WTC11 (cell line): ENCODE data around the gene NEDD4L. TPM values are rescaled to one million over a fixed set of nuclear protein-coding genes. Genes with fewer than 3 reads are reported as not detected.

Experiments
- ATAC-seq: fragments of 200-7000 bp; cut with Tn5 transposase; 2 replicates; pipeline ENCODE4 v1.10.0; 2021; ENCODE audit warnings: mild to moderate bottlenecking, moderate library complexity
- CTCF ChIA-PET: fragments of 300-600 bp; sonication (Branson Sonifier 250); formaldehyde crosslinking; loops from one replicate; lab custom pipeline; 2021; ENCODE audit warnings: antibody characterized with exemption; lab: Charles Lee
- POLR2A ChIA-PET: fragments of 350-600 bp; sonication (Branson Sonifier 250); formaldehyde crosslinking; loops from one replicate; lab custom pipeline; 2021; ENCODE audit warnings: antibody characterized with exemption; lab: Charles Lee
- DNase-seq: peaks from one replicate; pipeline ENCODE4 v3.0.0; 2021; ENCODE audit warnings: low spot score
- H3K27ac Mint-ChIP-seq: 2 replicates; pipeline ENCODE4 v1.8.0; 2021; ENCODE audit warnings: mixed read lengths
- H3K27me3 Mint-ChIP-seq: 2 replicates; pipeline ENCODE4 v1.8.0; 2021; ENCODE audit warnings: low read depth, mild to moderate bottlenecking, moderate library complexity, mixed read lengths
- H3K36me3 Mint-ChIP-seq: 2 replicates; pipeline ENCODE4 v1.8.0; 2021; ENCODE audit warnings: mixed read lengths
- H3K4me1 Mint-ChIP-seq: 2 replicates; pipeline ENCODE4 v1.8.0; 2022; ENCODE audit warnings: mixed read lengths
- H3K4me3 Mint-ChIP-seq: 2 replicates; pipeline ENCODE4 v1.8.0; 2021; ENCODE audit warnings: mild to moderate bottlenecking, moderate library complexity, mixed read lengths
- H3K9me3 Mint-ChIP-seq: 2 replicates; pipeline ENCODE4 v1.8.0; 2021; ENCODE audit warnings: mixed read lengths
- AFF4 ChIP-seq: sonication (generic); formaldehyde crosslinking; IDR thresholded peaks from 2 replicates; pipeline ENCODE4 v1.8.1; 2023; ENCODE audit warnings: mild to moderate bottlenecking, missing genetic modification reagents, borderline replicate concordance
- CBFB ChIP-seq: sonication (generic); formaldehyde crosslinking; IDR thresholded peaks from 2 replicates; pipeline ENCODE4 v1.8.1; 2022; ENCODE audit warnings: mild to moderate bottlenecking, low read depth, missing genetic modification reagents
- CREB1 ChIP-seq: sonication (generic); formaldehyde crosslinking; IDR thresholded peaks from 2 replicates; pipeline ENCODE4 v1.8.0; 2023; ENCODE audit warnings: mild to moderate bottlenecking, missing genetic modification reagents
- ELF4 ChIP-seq: sonication (generic); formaldehyde crosslinking; IDR thresholded peaks from 2 replicates; pipeline ENCODE4 v1.8.1; 2022; ENCODE audit warnings: low read depth, mild to moderate bottlenecking, moderate library complexity, missing genetic modification reagents
- FOXJ3 ChIP-seq: sonication (generic); formaldehyde crosslinking; IDR thresholded peaks from 2 replicates; pipeline ENCODE4 v1.9.0; 2021; ENCODE audit warnings: missing genetic modification reagents, mild to moderate bottlenecking, borderline replicate concordance
- FOXP1 ChIP-seq: sonication (generic); formaldehyde crosslinking; IDR thresholded peaks from 2 replicates; pipeline ENCODE4 v1.8.0; 2022; ENCODE audit warnings: missing genetic modification reagents, mild to moderate bottlenecking, moderate library complexity, borderline replicate concordance
- GRHL2 ChIP-seq: fragments of 250-450 bp; sonication (Bioruptor Pico); IDR thresholded peaks from 2 replicates; pipeline ENCODE4 v1.8.0; 2022; ENCODE audit warnings: mild to moderate bottlenecking, moderate library complexity; ENCODE audit not compliant: insufficient replicate concordance, severe bottlenecking
- JUN ChIP-seq: sonication (generic); formaldehyde crosslinking; IDR thresholded peaks from 2 replicates; pipeline ENCODE4 v1.8.0; 2023; ENCODE audit warnings: mild to moderate bottlenecking, missing genetic modification reagents
- MXD4 ChIP-seq: fragments of 250-450 bp; sonication (Bioruptor Pico); IDR thresholded peaks from 2 replicates; pipeline ENCODE4 v1.8.0; 2021; ENCODE audit warnings: mild to moderate bottlenecking, moderate library complexity, borderline replicate concordance
- NFYB ChIP-seq: sonication (generic); formaldehyde crosslinking; conservative IDR thresholded peaks from 2 replicates; pipeline ENCODE4 v1.8.0; 2022; ENCODE audit warnings: low read depth, missing genetic modification reagents
- NR1H2 ChIP-seq: sonication (generic); formaldehyde crosslinking; IDR thresholded peaks from 2 replicates; pipeline ENCODE4 v1.9.0; 2021; ENCODE audit warnings: mild to moderate bottlenecking, moderate library complexity, missing genetic modification reagents
- NR2C2 ChIP-seq: sonication (generic); formaldehyde crosslinking; IDR thresholded peaks from 2 replicates; pipeline ENCODE4 v1.8.0; 2022; ENCODE audit warnings: mild to moderate bottlenecking, missing genetic modification reagents
- RELA ChIP-seq: sonication (generic); formaldehyde crosslinking; IDR thresholded peaks from 2 replicates; pipeline ENCODE4 v1.8.1; 2022; ENCODE audit warnings: missing genetic modification reagents, mild to moderate bottlenecking, borderline replicate concordance
- RORB ChIP-seq: fragments of 250-450 bp; sonication (Bioruptor Pico); IDR thresholded peaks from 2 replicates; pipeline ENCODE4 v1.9.0; 2021; ENCODE audit warnings: mild to moderate bottlenecking
- TCF7 ChIP-seq: sonication (generic); formaldehyde crosslinking; IDR thresholded peaks from 2 replicates; pipeline ENCODE4 v1.8.0; 2022; ENCODE audit warnings: mild to moderate bottlenecking, low read depth, missing genetic modification reagents, moderate library complexity
- TEAD1 ChIP-seq: sonication (generic); formaldehyde crosslinking; IDR thresholded peaks from 2 replicates; pipeline ENCODE4 v1.8.0; 2022; ENCODE audit warnings: mild to moderate bottlenecking, missing genetic modification reagents
- TEAD4 ChIP-seq: sonication (generic); formaldehyde crosslinking; IDR thresholded peaks from 2 replicates; pipeline ENCODE4 v1.8.0; 2022; ENCODE audit warnings: mild to moderate bottlenecking, missing genetic modification reagents
- ZBTB21 ChIP-seq: sonication (generic); formaldehyde crosslinking; IDR thresholded peaks from 2 replicates; pipeline ENCODE4 v1.8.1; 2023; ENCODE audit warnings: mild to moderate bottlenecking, missing genetic modification reagents, borderline replicate concordance
- ZNF396 ChIP-seq: fragments of 250-450 bp; sonication (Bioruptor Pico); IDR thresholded peaks from 2 replicates; pipeline ENCODE4 v1.8.0; 2021; ENCODE audit warnings: mild to moderate bottlenecking, moderate library complexity, borderline replicate concordance
- ZNF423 ChIP-seq: fragments of 250-450 bp; sonication (Bioruptor Pico); IDR thresholded peaks from 2 replicates; pipeline ENCODE4 v2.1.2; 2022; ENCODE audit warnings: mild to moderate bottlenecking, moderate library complexity
- ZSCAN18 ChIP-seq: fragments of 250-450 bp; sonication (Bioruptor Pico); IDR thresholded peaks from 2 replicates; pipeline ENCODE4 v2.1.2; 2022; ENCODE audit warnings: mild to moderate bottlenecking, moderate library complexity
- total RNA-seq: library from RNA; stranded (reverse); gene quantifications from 3 replicates; pipeline ENCODE4 v1.2.3, GENCODE V29; 2021

Gene NEDD4L
- total RNA-seq, 1 experiment from 2014 or later, result 88.0 TPM

DNA sequence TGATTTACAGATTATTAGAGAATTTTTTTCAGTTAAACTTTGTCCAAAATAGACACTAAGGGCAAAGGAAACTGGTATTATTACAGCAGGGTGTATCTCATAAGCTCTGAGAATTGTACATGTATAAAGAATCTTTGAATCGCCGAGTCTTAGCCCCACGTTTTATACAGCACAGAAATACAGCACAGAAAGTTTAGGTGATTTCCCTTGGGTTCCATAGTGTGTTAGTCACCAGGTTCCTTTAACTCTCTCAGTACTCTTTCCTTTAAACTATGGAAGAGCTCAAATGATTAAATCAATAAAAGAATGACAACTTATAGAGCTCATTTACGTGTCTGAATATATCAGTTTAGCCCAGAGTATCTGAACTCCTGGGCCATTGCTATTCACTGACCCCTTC, 256.8 kb downstream of the NEDD4L start (continued):
- TF ChIP-seq ZBTB21 (CRISPR knock-in tag) (no peak), FOXP1 (CRISPR knock-in tag) (no peak)

GRCh38 chr18:58302811-58303210, 258.8 kb downstream of the NEDD4L start:
- no peak for TF ChIP-seq RORB
- TF ChIP-seq AFF4, result no peak
- no peak for TF ChIP-seq FOXJ3
- Mint-ChIP-seq H3K4me1 (0 out of 2 replicates have a peak, but pooled peaks cover 2% of the 10 kb centered on the region), H3K36me3 (peaks cover 13% of the 10 kb centered on the region), H3K4me3 (no peak overlapping the region), H3K27ac (no peak overlapping the region), H3K9me3 (peaks cover 19% of the 10 kb centered on the region), H3K27me3 (no peaks in the 10 kb centered on the region)
- CTCF ChIA-PET, result no interaction called here
- DNase-seq (no peak), ATAC-seq (no peak; the same call in 1 of the 2 replicates)
- POLR2A ChIA-PET, result no interaction called here

DNA sequence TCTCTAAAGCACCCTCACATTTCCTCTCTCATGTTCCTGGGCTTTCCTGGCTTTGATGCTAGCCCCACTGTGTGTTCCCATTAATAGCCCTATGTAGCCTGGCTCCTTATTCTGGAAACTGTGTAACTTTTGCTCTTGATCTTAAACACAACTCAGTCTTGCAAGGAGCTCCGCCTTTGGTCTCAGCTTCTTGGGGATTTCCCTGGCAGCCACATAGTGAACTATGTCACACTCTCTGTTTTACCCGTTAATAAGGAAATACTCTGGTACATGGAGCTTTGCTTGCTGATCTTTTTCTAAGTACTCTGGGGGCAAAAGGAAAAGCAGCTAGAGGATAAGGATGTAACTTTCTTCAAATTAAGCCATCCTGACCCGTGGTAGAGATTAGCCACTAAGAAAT, 259.3 kb downstream of the NEDD4L start:
- ChIA-PET CTCF (no interaction called here), POLR2A (no interaction called here)
- peaks cover 13% of the 10 kb centered on the region for H3K36me3 Mint-ChIP-seq
- no peak overlapping the region for H3K4me3 Mint-ChIP-seq
- peaks cover 19% of the 10 kb centered on the region for H3K9me3 Mint-ChIP-seq
- H3K27me3 Mint-ChIP-seq, result no peaks in the 10 kb centered on the region
- ATAC-seq, result no peak
- TF ChIP-seq ZSCAN18 (CRISPR knock-in tag), result no peak
- TF ChIP-seq CREB1 (CRISPR knock-in tag), result no peak
- TF ChIP-seq ZNF423, result no peak
- TF ChIP-seq RELA (CRISPR knock-in tag), result no peak
- TF ChIP-seq ELF4 (CRISPR knock-in tag), result no peak
- TF ChIP-seq TEAD4 (CRISPR knock-in tag), result no peak
- TF ChIP-seq JUN (CRISPR knock-in tag), result no peak
- TF ChIP-seq TCF7 (CRISPR knock-in tag), result no peak
- no peak for TF ChIP-seq NR1H2 (CRISPR knock-in tag)
- no peak for TF ChIP-seq GRHL2 (CRISPR knock-in tag)
- no peak for TF ChIP-seq TEAD1 (CRISPR knock-in tag)
- TF ChIP-seq ZNF396 (CRISPR knock-in tag), result no peak
- no peak for TF ChIP-seq CBFB (CRISPR knock-in tag)
- no peak for TF ChIP-seq NR2C2 (CRISPR knock-in tag)
- no peak for TF ChIP-seq MXD4 (CRISPR knock-in tag)
- TF ChIP-seq NFYB, result no peak
- no peak for TF ChIP-seq RORB
- TF ChIP-seq, all 79 proteins: peak for 0
- no peak for DNase-seq
- Mint-ChIP-seq H3K4me1 (0 out of 2 replicates have a peak, but pooled peaks cover 2% of the 10 kb centered on the region), H3K27ac (no peak overlapping the region)
